Spleen (tissue), 11 donors: ENCODE data around the gene LPP. TPM values are rescaled to one million over a fixed set of nuclear protein-coding genes. Genes with fewer than 3 reads are reported as not detected.
A peak's percentile ranks its signal among the peaks of the same experiment; 100 is the strongest.

Source experiments
- DNase-seq: peaks from one replicate; pipeline ENCODE4 v3.0.0-alpha.2; 2020
- H3K27ac ChIP-seq, 8 donors: fragments of 200-600 bp; sonication (generic) in 7 of 8; 1 replicate in 4 of 8; 2 replicates in 4 of 8; pipeline versions ENCODE4 v1.5.0 to v1.8.0; 2016 to 2021; ENCODE audit warnings: inconsistent platforms in 4 of 8, mild to moderate bottlenecking in 4 of 8, moderate library complexity in 1 of 8
- H3K27me3 ChIP-seq, 7 donors: fragments of 200-600 bp; sonication (generic) in 6 of 7; replicated peaks in 1 of 7; 1 replicate in 4 of 7; 2 replicates in 3 of 7; pipeline versions ENCODE4 v1.5.0 to v1.8.0; 2016 to 2021; ENCODE audit warnings: inconsistent platforms in 3 of 7, mild to moderate bottlenecking in 1 of 7
- H3K36me3 ChIP-seq, 6 donors: fragments of 200-600 bp; sonication (generic) in 5 of 6; 1 replicate in 4 of 6; 2 replicates in 2 of 6; pipeline versions ENCODE4 v1.5.0 to v1.8.0; 2016 to 2021; ENCODE audit warnings: inconsistent platforms in 2 of 6
- H3K4me1 ChIP-seq, 6 donors: fragments of 200-600 bp; sonication (generic) in 5 of 6; 1 replicate in 3 of 6; 2 replicates in 3 of 6; pipeline versions ENCODE4 v1.5.0 to v1.8.0; 2016 to 2021; ENCODE audit warnings: inconsistent platforms in 3 of 6
- H3K4me3 ChIP-seq, 8 donors: fragments of 200-600 bp; sonication (generic) in 7 of 8; 1 replicate in 4 of 8; 2 replicates in 4 of 8; pipeline versions ENCODE4 v1.5.0 to v1.8.0; 2016 to 2021; ENCODE audit warnings: inconsistent platforms in 4 of 8, mild to moderate bottlenecking in 4 of 8, moderate library complexity in 2 of 8
- H3K9me3 ChIP-seq, 8 donors: fragments of 200-600 bp; sonication (generic) in 7 of 8; 1 replicate in 4 of 8; 2 replicates in 4 of 8; pipeline versions ENCODE4 v1.5.0 to v1.8.0; 2016 to 2021; ENCODE audit warnings: inconsistent platforms in 4 of 8
- POLR2A ChIP-seq, 3 donors: fragments of 450-650 bp; IDR thresholded peaks; one replicate each; pipeline ENCODE4 v1.5.1; 2017; ENCODE audit warnings: antibody characterized with exemption in 3 of 3, mild to moderate bottlenecking in 1 of 3
- POLR2AphosphoS5 ChIP-seq, 3 donors: sonication (generic); formaldehyde crosslinking; IDR thresholded peaks; one replicate each; pipeline ENCODE4 v1.5.1; 2017; ENCODE audit warnings: antibody characterized with exemption in 3 of 3
- WGBS, 5 donors: extraction: QIAGEN DNeasy Blood & Tissue Kit in 3 of 5; methylation state at CpG; one replicate each; pipeline versions ENCODE4 v1.1.5 to v1.1.7; 2013 to 2018; 5-methylcytosine and 5-hydroxymethylcytosine counted together
- intact Hi-C: fragments of 100-400 bp; cut with DNase I; formaldehyde crosslinking; loops from one replicate; pipeline ENCODE4 v1.15.0; 2023; ENCODE audit warnings: low total_unique reads
- polyA plus RNA-seq, 3 donors: library from polyadenylated mRNA; stranded (reverse); fragments of 200-250 nt; gene quantifications; one replicate each; pipeline ENCODE4 v1.2.1, GENCODE V29; 2013
- total RNA-seq, 7 donors: library from RNA; depleted of rRNA in 3 of 7; stranded (reverse); fragments of >200 nt in 3 of 7; fragmentation: NEBNext Ultra II Directional in 4 of 7; extraction: Animal tissue kit (Norgen Biotek cat#: 25700) in 4 of 7; gene quantifications; one replicate each; pipeline versions ENCODE4 v1.1.0 to v1.2.1, GENCODE V29; 2016 to 2021
- TF ChIP-seq, protein P1 (sequence below), 11 experiments: fragments of 200-600 bp in 7 of 11; fragments of 450-650 bp in 4 of 11; sonication (generic) in 4 of 11; IDR thresholded peaks in 8 of 11; conservative IDR thresholded peaks in 3 of 11; 1 replicate in 7 of 11; 2 replicates in 4 of 11; pipeline versions ENCODE4 v1.4.0 to v1.8.0; 2016 to 2021; ENCODE audit warnings: antibody characterized with exemption in 11 of 11, inconsistent platforms in 4 of 11, mild to moderate bottlenecking in 1 of 11
- donor health status: healthy with polysubstance abuse.
- donor health status: DM: no; HTN: no; CAD: no; lungs with moderate emphysema.
- donor health status: DM: no; HTN: no; CAD: no.
- donor health status: Bipolar disorder and iron deficiency.
- donor health status: healthy.
- donor health status: DM: no; HTN: no; CAD: no.
- donor health status: DM: yes; HTN: yes; CAD: no.

The LPP gene
- total and polyA plus RNA-seq, 10 donors = 2.4 to 270 (median 156) TPM

DNA sequence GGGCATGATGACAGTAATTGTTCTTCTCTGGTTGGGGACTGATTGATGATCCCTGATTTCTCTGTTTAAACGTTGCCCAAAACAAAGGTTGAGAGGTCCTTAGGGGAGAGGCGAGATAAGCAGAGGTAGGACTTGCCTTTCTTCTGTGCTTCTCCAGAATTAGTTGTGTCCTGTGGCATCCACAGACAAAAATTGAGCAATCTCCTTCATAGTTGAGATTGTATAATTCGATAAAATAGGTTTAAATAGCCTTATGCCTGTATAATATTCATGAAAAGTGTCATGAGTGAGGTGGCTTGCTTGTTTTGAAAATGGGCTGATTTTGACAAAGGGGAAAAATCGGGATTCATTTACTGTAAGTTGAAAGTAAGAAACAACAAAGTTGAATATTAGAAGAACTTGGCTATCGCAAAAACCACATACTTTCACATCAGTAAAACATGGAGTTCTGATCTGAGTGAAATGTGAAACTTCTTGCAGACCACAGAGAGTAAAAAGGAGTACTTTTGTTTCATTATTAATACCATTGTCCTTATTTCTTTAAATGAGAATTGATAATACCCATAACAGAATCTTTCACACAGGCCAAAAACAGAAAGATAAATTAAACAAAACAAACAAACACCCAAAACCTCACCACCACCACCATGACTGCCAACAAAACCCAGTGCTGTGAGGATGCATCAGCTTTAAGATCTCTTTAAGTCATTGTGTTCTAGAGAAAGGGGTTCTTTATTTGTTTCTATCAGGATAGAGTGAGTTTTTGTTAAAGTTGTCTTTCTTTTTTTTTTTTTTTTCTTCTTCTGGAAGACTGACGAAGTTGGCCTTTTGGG is 155.7 kb downstream of the LPP start:
- Histone ChIP-seq H3K4me3 (no peak overlapping the region), H3K9me3 (peaks cover 0 to 6% (median 0%) of the 10 kb centered on the region in 8 donors), H3K27me3 (no peaks in the 10 kb centered on the region), H3K27ac (peak overlapping the region in 2 of 8 donors; percentile 24 to 40), H3K36me3 (no peaks in the 10 kb centered on the region), H3K4me1 (peaks cover 0 to 25% (median 13%) of the 10 kb centered on the region in 6 donors)
- TF ChIP-seq POLR2A (IDR thresholded peaks at IDR 0.05) = no peak
- TF ChIP-seq, protein P1, sequence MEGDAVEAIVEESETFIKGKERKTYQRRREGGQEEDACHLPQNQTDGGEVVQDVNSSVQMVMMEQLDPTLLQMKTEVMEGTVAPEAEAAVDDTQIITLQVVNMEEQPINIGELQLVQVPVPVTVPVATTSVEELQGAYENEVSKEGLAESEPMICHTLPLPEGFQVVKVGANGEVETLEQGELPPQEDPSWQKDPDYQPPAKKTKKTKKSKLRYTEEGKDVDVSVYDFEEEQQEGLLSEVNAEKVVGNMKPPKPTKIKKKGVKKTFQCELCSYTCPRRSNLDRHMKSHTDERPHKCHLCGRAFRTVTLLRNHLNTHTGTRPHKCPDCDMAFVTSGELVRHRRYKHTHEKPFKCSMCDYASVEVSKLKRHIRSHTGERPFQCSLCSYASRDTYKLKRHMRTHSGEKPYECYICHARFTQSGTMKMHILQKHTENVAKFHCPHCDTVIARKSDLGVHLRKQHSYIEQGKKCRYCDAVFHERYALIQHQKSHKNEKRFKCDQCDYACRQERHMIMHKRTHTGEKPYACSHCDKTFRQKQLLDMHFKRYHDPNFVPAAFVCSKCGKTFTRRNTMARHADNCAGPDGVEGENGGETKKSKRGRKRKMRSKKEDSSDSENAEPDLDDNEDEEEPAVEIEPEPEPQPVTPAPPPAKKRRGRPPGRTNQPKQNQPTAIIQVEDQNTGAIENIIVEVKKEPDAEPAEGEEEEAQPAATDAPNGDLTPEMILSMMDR (IDR thresholded peaks at IDR 0.05 in 8 of 11, conservative IDR thresholded peaks at IDR 0.05 in 3 of 11) = no peak
- TF ChIP-seq POLR2AphosphoS5 (IDR thresholded peaks at IDR 0.05) = no peak
- DNase-seq = no peak
- 61 to 77% (median 65%) methylated on average over 6 of the region's 6 CpGs for WGBS, 5 donors
- intact Hi-C loops = no loop called here

DNA sequence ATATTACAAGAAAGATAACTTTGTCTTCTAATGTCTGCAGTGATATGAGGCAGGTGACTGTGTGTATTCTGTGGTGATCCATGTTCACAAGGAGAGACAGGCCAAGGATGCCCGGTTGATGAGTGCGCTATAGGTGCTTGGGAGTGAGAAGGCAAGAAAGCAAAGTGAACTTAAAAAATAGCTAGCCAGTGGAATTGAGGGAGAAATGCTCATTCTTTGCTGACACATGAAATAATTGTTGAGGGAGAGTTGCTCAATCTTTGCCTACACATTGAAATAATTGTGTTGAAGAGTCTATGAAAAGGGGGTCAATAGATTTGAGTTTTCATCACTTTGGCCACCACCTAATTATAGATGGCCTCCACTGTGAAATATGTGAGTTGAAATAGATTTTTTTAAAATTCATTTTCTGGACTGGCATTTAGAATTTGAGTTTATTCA is 156.3 kb downstream of the LPP start:
- TF ChIP-seq POLR2A (IDR thresholded peaks at IDR 0.05) (no peak), POLR2AphosphoS5 (IDR thresholded peaks at IDR 0.05) (no peak)
- TF ChIP-seq, protein P1 (IDR thresholded peaks at IDR 0.05 in 8 of 11, conservative IDR thresholded peaks at IDR 0.05 in 3 of 11) = no peak
- Histone ChIP-seq H3K4me3 (no peak overlapping the region), H3K4me1 (peaks cover 0 to 23% (median 13%) of the 10 kb centered on the region in 6 donors), H3K36me3 (no peaks in the 10 kb centered on the region), H3K27me3 (no peaks in the 10 kb centered on the region), H3K9me3 (peaks cover 0 to 6% (median 0%) of the 10 kb centered on the region in 8 donors), H3K27ac (peak overlapping the region in 2 of 8 donors; percentile 24 to 40)
- DNase-seq = no peak
- intact Hi-C loops = no loop called here
- WGBS, 5 donors = 92 to 94% (median 93%) methylated on average over 2 of the region's 2 CpGs

DNA sequence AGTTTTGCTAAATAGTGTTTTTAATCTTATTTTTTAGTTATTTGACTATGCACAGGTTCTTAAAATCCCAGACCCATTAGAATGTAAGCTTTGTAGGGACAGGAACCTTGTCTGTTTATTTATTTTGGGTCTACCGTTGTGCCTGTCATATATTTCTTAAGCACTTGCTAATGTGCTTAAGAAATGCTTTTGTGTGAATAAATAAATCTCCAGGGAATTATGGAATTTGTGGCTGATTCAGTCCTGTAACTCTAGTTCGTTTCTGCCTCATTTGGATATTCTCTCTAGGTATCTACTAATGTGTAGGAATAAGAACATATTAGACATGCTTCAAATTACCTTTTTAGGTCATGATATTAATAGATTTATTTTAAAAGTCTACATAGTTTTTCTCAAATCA is 161.6 kb downstream of the LPP start:
- Histone ChIP-seq H3K9me3 (peaks cover 0 to 6% (median 0%) of the 10 kb centered on the region in 8 donors), H3K4me1 (peaks cover 0 to 18% (median 3%) of the 10 kb centered on the region in 6 donors), H3K27me3 (no peaks in the 10 kb centered on the region), H3K27ac (no peak overlapping the region), H3K36me3 (no peaks in the 10 kb centered on the region), H3K4me3 (no peak overlapping the region)
- WGBS, 5 donors = 77 to 86% (median 80%) methylated on average over 2 of the region's 2 CpGs
- TF ChIP-seq POLR2A (IDR thresholded peaks at IDR 0.05) = no peak
- TF ChIP-seq, protein P1 (IDR thresholded peaks at IDR 0.05 in 8 of 11, conservative IDR thresholded peaks at IDR 0.05 in 3 of 11) = no peak
- no peak for TF ChIP-seq POLR2AphosphoS5 (IDR thresholded peaks at IDR 0.05)
- no peak for DNase-seq
- intact Hi-C loops = no loop called here

DNA sequence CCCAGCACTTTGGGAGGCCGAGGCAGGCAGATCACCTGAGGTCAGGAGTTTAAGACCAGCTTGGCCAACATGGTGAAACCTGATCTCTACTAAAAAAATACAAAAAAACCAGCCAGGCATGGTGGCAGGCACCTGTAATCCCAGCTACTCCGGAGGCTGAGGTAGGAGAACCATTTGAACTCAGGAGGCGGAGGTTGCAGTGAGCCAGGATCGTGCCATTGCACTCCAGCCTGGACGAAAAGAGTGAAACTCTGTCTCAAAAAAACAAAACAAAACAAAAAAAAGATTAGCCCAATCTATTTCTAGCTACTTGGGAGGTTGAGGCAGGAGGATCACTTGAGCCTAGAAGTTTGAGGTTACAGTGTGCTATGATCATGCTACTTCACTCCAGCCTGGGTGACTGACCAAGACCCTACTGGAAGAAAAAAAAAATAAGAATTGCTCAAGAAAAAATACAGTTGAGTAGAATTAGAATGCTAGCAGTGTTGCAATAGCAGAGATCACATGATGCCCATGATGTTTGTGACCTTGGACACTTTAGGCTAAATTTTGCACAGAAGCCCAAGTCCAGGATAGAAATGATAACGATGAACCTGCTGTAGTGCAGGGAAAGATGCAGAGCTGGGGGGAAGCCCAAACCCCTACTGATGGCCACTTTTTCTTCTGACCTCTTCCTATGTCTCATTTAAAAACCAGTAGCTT is 162.2 kb downstream of the LPP start:
- DNase-seq = no peak
- Histone ChIP-seq H3K36me3 (no peaks in the 10 kb centered on the region), H3K9me3 (peaks cover 0 to 6% (median 0%) of the 10 kb centered on the region in 8 donors), H3K4me1 (peaks cover 0 to 23% (median 8%) of the 10 kb centered on the region in 6 donors), H3K27ac (no peak overlapping the region), H3K4me3 (no peak overlapping the region), H3K27me3 (no peaks in the 10 kb centered on the region)
- 87 to 94% (median 91%) methylated on average over 6 of the region's 6 CpGs for WGBS, 5 donors
- intact Hi-C loops = no loop called here
- TF ChIP-seq, protein P1 (IDR thresholded peaks at IDR 0.05 in 8 of 11, conservative IDR thresholded peaks at IDR 0.05 in 3 of 11) = no peak
- no peak for TF ChIP-seq POLR2AphosphoS5 (IDR thresholded peaks at IDR 0.05)
- TF ChIP-seq POLR2A (IDR thresholded peaks at IDR 0.05) = no peak
